Psoas muscle (tissue), 8 donors: ENCODE results near the gene DGCR8. TPM values are rescaled to one million over a fixed set of nuclear protein-coding genes. Genes with fewer than 3 reads are reported as not detected.
A peak's percentile ranks its signal among the peaks of the same experiment; 100 is the strongest.

Source experiments
- ATAC-seq, 4 donors: fragments of 200-7000 bp; cut with Tn5 transposase; one replicate each; pipeline ENCODE4 v1.9.1; 2020; ENCODE audit warnings: moderate library complexity in 3 of 4, mild to moderate bottlenecking in 2 of 4
- DNase-seq, 2 donors: peaks; one replicate each; pipeline ENCODE4 v3.0.0-alpha.2; 2020
- H3K27ac ChIP-seq: fragments of 200-600 bp; one replicate; pipeline ENCODE4 v1.8.0; 2022
- H3K27me3 ChIP-seq, 3 donors: fragments of 200-600 bp in 1 of 3; one replicate each; pipeline versions ENCODE4 v1.6.1 to v1.8.0; 2013 to 2022; ENCODE audit warnings: low read length in 2 of 3, mild to moderate bottlenecking in 2 of 3, moderate library complexity in 1 of 3; ENCODE audit not compliant: insufficient read depth in 3 of 3
- H3K36me3 ChIP-seq, 2 donors: fragments of 200-600 bp in 1 of 2; one replicate each; pipeline versions ENCODE4 v1.6.1 to v1.8.0; 2013 to 2022; ENCODE audit warnings: low read depth in 1 of 2, mild to moderate bottlenecking in 1 of 2, moderate library complexity in 1 of 2; ENCODE audit not compliant: insufficient read depth in 1 of 2
- H3K4me1 ChIP-seq: fragments of 200-600 bp; one replicate; pipeline ENCODE4 v1.8.0; 2022
- H3K4me3 ChIP-seq: fragments of 200-600 bp; one replicate; pipeline ENCODE4 v1.8.0; 2022; ENCODE audit warnings: mild to moderate bottlenecking
- H3K9me3 ChIP-seq: fragments of 200-600 bp; one replicate; pipeline ENCODE4 v1.8.0; 2022
- WGBS, 3 donors: extraction: QIAGEN DNeasy Blood & Tissue Kit; methylation state at CpG; one replicate each; pipeline versions ENCODE4 v1.1.6 to v1.1.7; 2013; 5-methylcytosine and 5-hydroxymethylcytosine counted together
- intact Hi-C, 2 donors: fragments of 100-400 bp; cut with DNase I; formaldehyde crosslinking; loops; one replicate each; pipeline versions ENCODE4 v1.11.0 to v1.14.2; 2022
- polyA plus RNA-seq, 3 donors: library from polyadenylated mRNA; stranded (reverse); fragments of 200-250 nt; gene quantifications; one replicate each; pipeline ENCODE4 v1.2.3, GENCODE V29; 2013
- total RNA-seq, 4 donors: library from RNA; stranded (reverse); fragmentation: NEBNext Ultra II Directional in 2 of 4; extraction: Animal tissue kit (Norgen Biotek cat#: 25700) in 2 of 4; gene quantifications; one replicate each; pipeline versions ENCODE4 v1.2.1 to v1.2.4, GENCODE V29; 2021 to 2023
- TF ChIP-seq, protein P1 (sequence below): fragments of 200-600 bp; IDR thresholded peaks from one replicate; pipeline ENCODE4 v1.8.0; 2022; ENCODE audit warnings: antibody characterized with exemption
- donor health status: healthy with polysubstance abuse.
- donor health status: DM: no; HTN: no; CAD: no; lungs with moderate emphysema.
- donor health status: Bipolar disorder and iron deficiency.
- donor health status: healthy.
- donor health status: DM: yes; HTN: yes; CAD: no.
- donor health status: DM: no; HTN: no; CAD: no.
- donor health status: DM: no; HTN: no; CAD: no.
- donor health status: DM: yes; HTN: yes; CAD: no.

The DGCR8 gene
- total and polyA plus RNA-seq, 7 donors, result 10.5 to 21.5 (median 15.3) TPM

DNA sequence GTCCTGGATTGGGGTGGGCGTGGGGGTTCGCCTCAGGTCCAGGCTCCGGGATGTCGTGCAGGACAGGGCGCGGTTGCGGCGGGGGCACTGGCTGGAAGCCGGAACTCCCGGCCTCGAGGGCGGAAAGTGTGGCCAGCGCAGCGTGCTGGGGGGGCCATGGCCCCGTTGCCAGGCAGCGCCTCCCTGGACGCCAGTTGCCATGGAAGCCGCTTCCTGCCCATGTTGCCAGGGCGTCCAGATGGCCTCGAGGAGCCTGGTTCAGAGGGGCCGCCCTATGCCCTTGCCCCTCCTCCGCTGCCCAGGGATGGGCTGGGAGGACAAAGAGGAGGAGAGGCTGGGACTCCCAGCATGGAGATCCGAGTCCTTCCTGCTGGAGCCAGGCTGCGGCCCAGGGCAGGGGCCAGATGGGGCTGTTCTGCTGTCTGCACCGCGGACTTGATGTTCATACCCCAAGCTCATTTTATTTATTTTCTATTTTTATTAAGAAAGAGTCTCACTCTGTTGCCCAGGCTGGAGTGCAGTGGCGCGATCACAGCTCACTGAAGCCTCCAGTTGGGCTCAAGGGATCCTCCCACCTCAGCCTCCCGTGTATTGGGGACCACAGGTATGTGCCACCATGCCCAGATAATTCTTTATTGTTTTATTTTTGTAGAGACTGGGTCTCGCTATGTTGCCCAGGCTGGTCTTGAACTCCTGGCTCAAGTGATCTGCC is 75.4 kb downstream of the DGCR8 start:
- WGBS, 3 donors, result 34 to 51% (median 42%) methylated on average over 30 of the region's 30 CpGs
- Histone ChIP-seq H3K27ac (no peak overlapping the region), H3K4me3 (no peak overlapping the region), H3K9me3 (no peaks in the 10 kb centered on the region), H3K27me3 (no peaks in the 10 kb centered on the region), H3K4me1 (no peaks in the 10 kb centered on the region), H3K36me3 (no peaks in the 10 kb centered on the region)
- intact Hi-C loops, result loop anchor here in 1 of 2 donors (2.0 kb wide), 1 partner anchor 129 kb away; no protein-coding TSS in a partner anchor
- ATAC-seq (peak in 3 of 4 donors; percentile 19 to 24 (median 24)), DNase-seq (peak; percentile 55 to 72)
- TF ChIP-seq, protein P1, sequence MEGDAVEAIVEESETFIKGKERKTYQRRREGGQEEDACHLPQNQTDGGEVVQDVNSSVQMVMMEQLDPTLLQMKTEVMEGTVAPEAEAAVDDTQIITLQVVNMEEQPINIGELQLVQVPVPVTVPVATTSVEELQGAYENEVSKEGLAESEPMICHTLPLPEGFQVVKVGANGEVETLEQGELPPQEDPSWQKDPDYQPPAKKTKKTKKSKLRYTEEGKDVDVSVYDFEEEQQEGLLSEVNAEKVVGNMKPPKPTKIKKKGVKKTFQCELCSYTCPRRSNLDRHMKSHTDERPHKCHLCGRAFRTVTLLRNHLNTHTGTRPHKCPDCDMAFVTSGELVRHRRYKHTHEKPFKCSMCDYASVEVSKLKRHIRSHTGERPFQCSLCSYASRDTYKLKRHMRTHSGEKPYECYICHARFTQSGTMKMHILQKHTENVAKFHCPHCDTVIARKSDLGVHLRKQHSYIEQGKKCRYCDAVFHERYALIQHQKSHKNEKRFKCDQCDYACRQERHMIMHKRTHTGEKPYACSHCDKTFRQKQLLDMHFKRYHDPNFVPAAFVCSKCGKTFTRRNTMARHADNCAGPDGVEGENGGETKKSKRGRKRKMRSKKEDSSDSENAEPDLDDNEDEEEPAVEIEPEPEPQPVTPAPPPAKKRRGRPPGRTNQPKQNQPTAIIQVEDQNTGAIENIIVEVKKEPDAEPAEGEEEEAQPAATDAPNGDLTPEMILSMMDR, result no peak

DNA sequence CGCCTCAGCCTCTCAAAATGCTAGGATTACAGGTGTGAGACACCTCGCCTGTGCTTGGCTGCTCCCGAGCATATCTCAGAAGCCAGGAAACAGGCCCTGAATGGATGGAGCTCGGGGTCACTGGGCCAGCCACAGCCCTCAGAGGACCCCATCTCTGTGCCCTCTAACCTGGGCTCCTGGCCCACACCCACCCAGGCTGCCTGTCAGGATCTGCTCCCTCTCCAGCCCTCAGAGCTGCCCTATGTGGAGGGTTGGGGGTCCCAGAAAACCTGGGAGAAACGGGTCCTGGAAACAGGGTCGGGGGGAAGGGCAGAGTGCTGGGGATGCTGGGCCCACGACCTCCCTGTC is 76.0 kb downstream of the DGCR8 start:
- 59 to 70% (median 64%) methylated on average over 7 of the region's 7 CpGs for WGBS, 3 donors
- H3K27me3 ChIP-seq, result no peaks in the 10 kb centered on the region
- intact Hi-C loops, result loop anchor here in 1 of 2 donors (2.0 kb wide), 1 partner anchor 129 kb away; no protein-coding TSS in a partner anchor
- no peak overlapping the region for H3K4me3 ChIP-seq
- no peaks in the 10 kb centered on the region for H3K4me1 ChIP-seq
- H3K9me3 ChIP-seq, result no peaks in the 10 kb centered on the region
- no peak overlapping the region for H3K27ac ChIP-seq
- TF ChIP-seq, protein P1, result no peak
- H3K36me3 ChIP-seq, result no peaks in the 10 kb centered on the region
- DNase-seq, result no peak
- no peak for ATAC-seq

DNA sequence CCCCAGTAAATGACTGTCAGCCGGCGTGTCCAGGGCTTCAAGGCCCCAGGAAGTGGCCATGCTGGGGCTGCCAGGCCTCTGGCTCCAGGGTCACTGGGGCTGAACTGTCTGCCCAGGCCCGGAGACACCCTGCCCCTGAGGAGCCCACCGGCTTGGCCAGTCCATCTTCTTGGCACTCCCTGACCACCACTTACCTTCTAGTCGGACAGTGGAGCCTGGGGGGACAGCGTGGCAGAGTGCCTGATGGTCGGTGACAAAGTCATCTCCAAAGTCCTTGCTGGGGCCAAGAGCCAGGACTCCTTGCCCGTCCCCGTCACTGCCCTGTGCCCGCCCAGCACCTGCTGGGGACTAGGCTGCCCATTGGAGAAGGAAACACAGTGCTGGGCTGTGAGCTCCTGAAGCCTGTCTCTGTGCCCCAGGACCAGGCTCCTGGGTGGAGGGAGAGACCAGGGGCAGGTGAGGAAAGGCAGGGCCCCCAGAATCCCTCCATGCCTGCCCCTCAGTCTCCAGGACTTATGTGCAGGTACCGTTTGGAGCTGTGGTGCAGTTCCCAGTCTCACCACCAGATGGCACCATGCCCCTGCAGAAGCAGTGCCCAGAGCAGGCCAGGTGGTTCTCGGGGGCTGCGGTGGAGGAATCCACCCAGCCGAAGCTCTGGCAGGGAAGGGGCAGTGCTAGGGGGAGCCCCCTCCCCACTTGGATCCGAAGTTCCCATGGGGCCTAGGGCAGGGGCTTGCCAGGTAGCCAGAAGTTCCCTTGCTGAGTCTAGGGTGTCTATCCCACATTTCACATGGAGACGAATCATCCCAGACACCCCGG is 76.8 kb downstream of the DGCR8 start:
- ATAC-seq, result peak; percentile 77 to 91 (median 88)
- intact Hi-C loops, result loop anchor here (1.0 to 2.0 kb wide), 3 partner anchors 111 to 128 kb away; partner anchors contain the start of gene RTN4R (in 1 of the 2)
- WGBS, 3 donors, result 33 to 39% (median 35%) methylated on average over 17 of the region's 17 CpGs
- H3K4me1 ChIP-seq, result no peaks in the 10 kb centered on the region
- H3K9me3 ChIP-seq, result no peaks in the 10 kb centered on the region
- TF ChIP-seq, protein P1, result peak; percentile 99
- no peak overlapping the region for H3K4me3 ChIP-seq
- DNase-seq, result peak; percentile 79 to 89
- H3K36me3 ChIP-seq, result no peaks in the 10 kb centered on the region
- no peak overlapping the region for H3K27ac ChIP-seq
- H3K27me3 ChIP-seq, result no peaks in the 10 kb centered on the region

DNA sequence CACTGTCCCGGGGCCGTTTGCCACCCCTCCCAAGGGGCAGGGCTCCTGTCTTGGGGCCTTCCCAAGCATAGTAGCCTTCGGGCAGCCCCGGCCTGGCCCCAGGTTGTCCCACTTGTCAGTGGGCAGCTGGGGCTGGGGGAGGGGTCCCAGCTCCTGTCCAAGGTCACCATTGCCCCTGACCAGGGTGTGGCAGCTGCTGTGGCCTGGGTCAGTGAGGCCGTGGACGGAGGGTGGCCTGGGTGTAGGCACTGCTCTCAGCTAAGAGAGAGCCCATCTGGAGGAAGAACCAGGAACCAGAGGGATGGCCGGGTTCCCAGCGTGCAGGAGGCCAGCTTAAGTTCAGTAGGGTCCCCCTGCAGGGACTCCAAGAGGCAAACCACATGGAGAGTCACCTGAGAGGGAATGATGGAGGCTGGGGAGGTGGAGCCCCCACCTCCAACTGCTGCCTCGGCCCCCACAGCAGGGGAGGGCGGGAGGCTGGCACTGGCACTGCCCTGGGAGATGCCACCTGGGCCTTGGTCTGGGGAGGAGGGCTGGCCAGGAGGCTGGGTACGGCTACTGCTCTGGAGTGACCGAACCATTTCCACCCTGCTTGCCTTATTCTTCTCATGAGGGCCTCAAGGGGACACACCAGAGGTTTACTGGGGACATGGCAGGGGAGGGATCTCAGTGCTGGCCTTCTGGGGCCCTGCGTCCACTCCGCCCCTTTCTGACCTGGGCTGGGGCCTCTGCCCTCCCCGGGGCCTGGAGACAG is 77.6 kb downstream of the DGCR8 start:
- Histone ChIP-seq H3K27me3 (no peaks in the 10 kb centered on the region), H3K4me3 (no peak overlapping the region), H3K27ac (no peak overlapping the region), H3K9me3 (no peaks in the 10 kb centered on the region), H3K4me1 (no peaks in the 10 kb centered on the region), H3K36me3 (no peaks in the 10 kb centered on the region)
- peak in 1 of 4 donors; percentile 14 for ATAC-seq
- 53 to 58% (median 56%) methylated on average over 14 to 15 of the region's 15 CpGs for WGBS, 3 donors
- DNase-seq, result no peak
- TF ChIP-seq, protein P1, result no peak
- intact Hi-C loops, result loop anchor here (1.0 to 2.0 kb wide), 3 partner anchors 111 to 128 kb away; partner anchors contain the start of gene RTN4R (in 1 of the 2)
